ENCODE data around the gene CT47B1.
"Not testable (repeated sequence)": the region's sequence is repeated elsewhere in the genome, so short reads cannot be mapped to it uniquely, and the experiment has no call there.

DNA sequence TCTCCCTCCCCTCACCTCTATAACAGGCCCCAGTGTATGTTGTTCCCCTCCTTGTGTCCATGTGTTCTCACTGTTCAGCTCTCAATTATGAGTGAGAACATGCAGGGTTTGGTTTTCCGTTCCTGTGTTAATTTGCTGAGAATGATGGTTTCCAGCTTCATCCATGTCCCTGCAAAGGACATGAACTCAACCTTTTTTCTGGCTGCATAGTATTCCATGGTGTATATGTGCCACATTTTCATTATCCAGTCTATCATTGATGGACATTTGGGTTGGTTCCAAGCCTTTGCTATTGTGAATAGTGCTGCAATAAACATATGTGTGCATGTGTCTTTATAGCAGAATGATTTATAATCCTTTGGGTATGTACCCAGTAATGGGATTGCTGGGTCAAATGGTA lies 48.5 kb downstream of the CT47B1 start:
- TF ChIP-seq ZNF703 (CRISPR knock-in tag; IDR thresholded peaks at IDR 0.05; ENCODE audit: borderline replicate concordance); ZNF766 (CRISPR knock-in tag; IDR thresholded peaks at IDR 0.05; ENCODE audit: borderline replicate concordance); HNF1A (IDR thresholded peaks at IDR 0.05; ENCODE audit: low read depth); HNF1A (CRISPR knock-in tag; IDR thresholded peaks at IDR 0.05; ENCODE audit: borderline replicate concordance); THRA (CRISPR knock-in tag; IDR thresholded peaks at IDR 0.05; ENCODE audit: borderline replicate concordance); NFRKB (IDR thresholded peaks at IDR 0.05); FOSL1 (CRISPR knock-in tag; IDR thresholded peaks at IDR 0.05; ENCODE audit: borderline replicate concordance); ZNF274 (CRISPR knock-in tag; IDR thresholded peaks at IDR 0.05); EP300 (IDR thresholded peaks at IDR 0.05; ENCODE audit: low read depth in 2 of 2, low read length in 2 of 2); EP300 (CRISPR knock-in tag; IDR thresholded peaks at IDR 0.05; ENCODE audit: borderline replicate concordance); MAFK (conservative IDR thresholded peaks at IDR 0.05 in 1 of 2, IDR thresholded peaks at IDR 0.05 in 1 of 2; ENCODE audit: low read length in 2 of 2); NR2C2 (CRISPR knock-in tag; IDR thresholded peaks at IDR 0.05; ENCODE audit: borderline replicate concordance); TCF7 (IDR thresholded peaks at IDR 0.05; ENCODE audit: low read depth); ZBTB7A (CRISPR knock-in tag; IDR thresholded peaks at IDR 0.05): not testable (repeated sequence)
- TF ChIP-seq, protein P1, sequence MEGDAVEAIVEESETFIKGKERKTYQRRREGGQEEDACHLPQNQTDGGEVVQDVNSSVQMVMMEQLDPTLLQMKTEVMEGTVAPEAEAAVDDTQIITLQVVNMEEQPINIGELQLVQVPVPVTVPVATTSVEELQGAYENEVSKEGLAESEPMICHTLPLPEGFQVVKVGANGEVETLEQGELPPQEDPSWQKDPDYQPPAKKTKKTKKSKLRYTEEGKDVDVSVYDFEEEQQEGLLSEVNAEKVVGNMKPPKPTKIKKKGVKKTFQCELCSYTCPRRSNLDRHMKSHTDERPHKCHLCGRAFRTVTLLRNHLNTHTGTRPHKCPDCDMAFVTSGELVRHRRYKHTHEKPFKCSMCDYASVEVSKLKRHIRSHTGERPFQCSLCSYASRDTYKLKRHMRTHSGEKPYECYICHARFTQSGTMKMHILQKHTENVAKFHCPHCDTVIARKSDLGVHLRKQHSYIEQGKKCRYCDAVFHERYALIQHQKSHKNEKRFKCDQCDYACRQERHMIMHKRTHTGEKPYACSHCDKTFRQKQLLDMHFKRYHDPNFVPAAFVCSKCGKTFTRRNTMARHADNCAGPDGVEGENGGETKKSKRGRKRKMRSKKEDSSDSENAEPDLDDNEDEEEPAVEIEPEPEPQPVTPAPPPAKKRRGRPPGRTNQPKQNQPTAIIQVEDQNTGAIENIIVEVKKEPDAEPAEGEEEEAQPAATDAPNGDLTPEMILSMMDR (CRISPR knock-in tag; IDR thresholded peaks at IDR 0.05), result not testable (repeated sequence)
- TF ChIP-seq, protein P2, sequence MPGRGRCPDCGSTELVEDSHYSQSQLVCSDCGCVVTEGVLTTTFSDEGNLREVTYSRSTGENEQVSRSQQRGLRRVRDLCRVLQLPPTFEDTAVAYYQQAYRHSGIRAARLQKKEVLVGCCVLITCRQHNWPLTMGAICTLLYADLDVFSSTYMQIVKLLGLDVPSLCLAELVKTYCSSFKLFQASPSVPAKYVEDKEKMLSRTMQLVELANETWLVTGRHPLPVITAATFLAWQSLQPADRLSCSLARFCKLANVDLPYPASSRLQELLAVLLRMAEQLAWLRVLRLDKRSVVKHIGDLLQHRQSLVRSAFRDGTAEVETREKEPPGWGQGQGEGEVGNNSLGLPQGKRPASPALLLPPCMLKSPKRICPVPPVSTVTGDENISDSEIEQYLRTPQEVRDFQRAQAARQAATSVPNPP (CRISPR knock-in tag; IDR thresholded peaks at IDR 0.05), result not testable (repeated sequence)

Measured in HepG2 (cell line).